Kidney epithelial cell (primary cell): Measurements from ENCODE around the gene ASCL3. TPM values are rescaled to one million over a fixed set of nuclear protein-coding genes. Genes with fewer than 3 reads are reported as not detected.
"Not testable (repeated sequence)": the region's sequence is repeated elsewhere in the genome, so short reads cannot be mapped to it uniquely, and the experiment has no call there.

Experiments used
- DNase-seq: peaks from one replicate; pipeline ENCODE4 v3.0.0-alpha.2; 2010; ENCODE audit warnings: low read depth
- H3K27me3 ChIP-seq: 2 replicates; pipeline ENCODE4 v1.6.0; 2011; ENCODE audit warnings: low read length; ENCODE audit not compliant: control insufficient read depth, insufficient read depth
- H3K36me3 ChIP-seq: 2 replicates; pipeline ENCODE4 v1.5.1; 2011; ENCODE audit warnings: low read length; ENCODE audit not compliant: control insufficient read depth, insufficient read depth
- H3K4me3 ChIP-seq: 2 replicates; pipeline ENCODE4 v1.5.1; 2011; ENCODE audit warnings: low read depth, mild to moderate bottlenecking, control low read depth, low read length
- CTCF ChIP-seq: IDR thresholded peaks from 2 replicates; pipeline ENCODE4 v1.5.1; 2011; ENCODE audit warnings: mild to moderate bottlenecking, moderate library complexity, low read length, control low read depth, inconsistent platforms; ENCODE audit not compliant: insufficient read depth, poor library complexity, severe bottlenecking
- total RNA-seq: library from RNA; depleted of rRNA; stranded (reverse); fragments of >200 nt; gene quantifications from 2 replicates; pipeline ENCODE4 v1.2.3, GENCODE V29; 2015

Gene ASCL3, protein sequence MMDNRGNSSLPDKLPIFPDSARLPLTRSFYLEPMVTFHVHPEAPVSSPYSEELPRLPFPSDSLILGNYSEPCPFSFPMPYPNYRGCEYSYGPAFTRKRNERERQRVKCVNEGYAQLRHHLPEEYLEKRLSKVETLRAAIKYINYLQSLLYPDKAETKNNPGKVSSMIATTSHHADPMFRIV
- total RNA-seq: not detected in 2 replicates

- H3K27me3 ChIP-seq: no peaks in the 10 kb centered on the region
- no peak for DNase-seq
- H3K4me3 ChIP-seq: no peak within 1 kb of the TSS
- TF ChIP-seq CTCF: no peak
- H3K36me3 ChIP-seq: no peaks in the 10 kb centered on the region
Observed at GRCh38 chr11:8942518-8943066, at the start of gene ASCL3. Gene ASCL3 (minus strand): TSS chr11:8943016. CDS start chr11:8938161, 4,855 bp downstream.

GRCh38 chr11:8989453-8989852, 46.6 kb upstream of the ASCL3 start:
- no peak for TF ChIP-seq CTCF
- no peak for DNase-seq
- Histone ChIP-seq H3K4me3 (no peak overlapping the region), H3K36me3 (no peaks in the 10 kb centered on the region), H3K27me3 (no peaks in the 10 kb centered on the region)

GRCh38 chr11:8988329-8989234, 45.8 kb upstream of the ASCL3 start:
- Histone ChIP-seq H3K27me3 (no peaks in the 10 kb centered on the region), H3K4me3 (no peak overlapping the region), H3K36me3 (no peaks in the 10 kb centered on the region)
- no peak for DNase-seq
- no peak for TF ChIP-seq CTCF

GRCh38 chr11:8987446-8987845, 44.6 kb upstream of the ASCL3 start:
- H3K4me3 ChIP-seq: no peak overlapping the region
- TF ChIP-seq CTCF: no peak
- no peak for DNase-seq
- H3K27me3 ChIP-seq: no peaks in the 10 kb centered on the region
- H3K36me3 ChIP-seq: no peaks in the 10 kb centered on the region

DNA sequence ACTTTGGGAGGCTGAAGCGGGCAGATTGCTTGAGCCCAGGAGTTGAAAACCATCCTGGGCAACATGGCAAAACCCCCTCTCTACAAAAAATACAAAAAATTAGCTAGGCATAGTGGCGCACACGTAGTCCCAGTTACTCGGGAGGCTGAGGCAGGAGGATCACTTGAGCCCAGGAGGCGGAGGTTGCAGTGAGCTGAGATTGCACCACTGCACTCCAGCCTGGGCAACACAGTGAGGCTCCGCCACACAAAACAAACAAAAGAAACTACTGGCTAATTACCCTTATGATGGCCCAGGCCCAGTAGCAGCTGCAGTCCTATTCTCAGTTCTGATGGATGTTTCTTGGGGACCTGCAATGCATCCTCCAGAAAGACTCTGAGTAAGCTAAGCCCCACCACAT, 44.0 kb upstream of the ASCL3 start:
- H3K4me3 ChIP-seq, H3K36me3 ChIP-seq, H3K27me3 ChIP-seq, DNase-seq: not testable (repeated sequence)

GRCh38 chr11:8985462-8985861, 42.6 kb upstream of the ASCL3 start:
- no peaks in the 10 kb centered on the region for H3K36me3 ChIP-seq
- TF ChIP-seq CTCF: no peak
- DNase-seq: no peak
- no peak overlapping the region for H3K4me3 ChIP-seq
- no peaks in the 10 kb centered on the region for H3K27me3 ChIP-seq
